Measurements from ENCODE around the gene CABP2.

- no peak for TF ChIP-seq CTCF (IDR thresholded peaks at IDR 0.05)
- TF ChIP-seq POLR2A (IDR thresholded peaks at IDR 0.05): no peak
Measured at GRCh38 chr11:67502328-67502979, 20.8 kb downstream of the CABP2 start.

Data from upper lobe of left lung (tissue), 4 donors.